H9 (cell line): ENCODE measurements around the gene ALMS1. TPM values are rescaled to one million over a fixed set of nuclear protein-coding genes. Genes with fewer than 3 reads are reported as not detected.

Source experiments
- DNase-seq: peaks from one replicate; pipeline ENCODE4 v3.0.0-alpha.2; 2017
- H2AFZ ChIP-seq: one replicate; pipeline ENCODE4 v1.6.1; 2013; ENCODE audit warnings: mild to moderate bottlenecking, low read length, control low read depth, moderate library complexity
- H2AK5ac ChIP-seq: 2 replicates; pipeline ENCODE4 v1.6.1; 2013; ENCODE audit warnings: low read length, control low read depth, mixed read lengths; ENCODE audit not compliant: insufficient read length
- H2BK120ac ChIP-seq: one replicate; pipeline ENCODE4 v1.6.1; 2013; ENCODE audit warnings: low read depth, mild to moderate bottlenecking, low read length, control low read depth, inconsistent platforms; ENCODE audit not compliant: poor library complexity, severe bottlenecking
- H2BK12ac ChIP-seq: 2 replicates; pipeline ENCODE4 v1.6.1; 2013; ENCODE audit warnings: low read length, control low read depth, mixed read lengths, low read depth; ENCODE audit not compliant: insufficient read length
- H2BK15ac ChIP-seq: 2 replicates; pipeline ENCODE4 v1.6.1; 2013; ENCODE audit warnings: low read depth, low read length, control low read depth
- H2BK20ac ChIP-seq: one replicate; pipeline ENCODE4 v1.6.1; 2013; ENCODE audit warnings: low read depth, mild to moderate bottlenecking, low read length, control low read depth, inconsistent platforms; ENCODE audit not compliant: poor library complexity, severe bottlenecking
- H2BK5ac ChIP-seq: 2 replicates; pipeline ENCODE4 v1.6.1; 2013; ENCODE audit warnings: low read length, control low read depth, mixed read lengths; ENCODE audit not compliant: insufficient read length
- H3K14ac ChIP-seq: 2 replicates; pipeline ENCODE4 v1.6.1; 2013; ENCODE audit warnings: low read length, control low read depth; ENCODE audit not compliant: insufficient read depth
- H3K18ac ChIP-seq: 2 replicates; pipeline ENCODE4 v1.6.1; 2013; ENCODE audit warnings: low read depth, mild to moderate bottlenecking, mixed read lengths, low read length, control low read depth; ENCODE audit not compliant: insufficient read length
- H3K23ac ChIP-seq: 2 replicates; pipeline ENCODE4 v1.6.1; 2013; ENCODE audit warnings: low read length, control low read depth, mixed read lengths, low read depth; ENCODE audit not compliant: insufficient read length
- H3K23me2 ChIP-seq: 2 replicates; pipeline ENCODE4 v1.6.1; 2013; ENCODE audit warnings: low read depth, mild to moderate bottlenecking, mixed read lengths, low read length, control low read depth; ENCODE audit not compliant: insufficient read length, poor library complexity, severe bottlenecking
- H3K27ac ChIP-seq: 2 replicates; pipeline ENCODE4 v1.5.1; 2013; ENCODE audit warnings: low read length, control low read depth, mixed read lengths, low read depth; ENCODE audit not compliant: insufficient read length
- H3K27me3 ChIP-seq: 2 replicates; pipeline ENCODE4 v1.6.1; 2013; ENCODE audit warnings: low read length, control low read depth, inconsistent platforms; ENCODE audit not compliant: insufficient read depth
- H3K4ac ChIP-seq: 2 replicates; pipeline ENCODE4 v1.6.1; 2013; ENCODE audit warnings: low read depth, mild to moderate bottlenecking, control low read depth, inconsistent platforms, low read length, moderate library complexity
- H3K4me1 ChIP-seq: 2 replicates; pipeline ENCODE4 v1.6.1; 2013; ENCODE audit warnings: low read length, control low read depth, inconsistent platforms; ENCODE audit not compliant: insufficient read depth
- H3K4me2 ChIP-seq: 2 replicates; pipeline ENCODE4 v1.6.1; 2013; ENCODE audit warnings: low read length, control low read depth, mixed read lengths; ENCODE audit not compliant: insufficient read length, insufficient read depth
- H3K56ac ChIP-seq: 2 replicates; pipeline ENCODE4 v1.6.1; 2013; ENCODE audit warnings: low read depth, mild to moderate bottlenecking, mixed read lengths, low read length, control low read depth; ENCODE audit not compliant: insufficient read length
- H3K79me1 ChIP-seq: 2 replicates; pipeline ENCODE4 v1.6.1; 2013; ENCODE audit warnings: low read depth, mild to moderate bottlenecking, moderate library complexity, low read length, control low read depth, inconsistent platforms; ENCODE audit not compliant: insufficient read depth, poor library complexity, severe bottlenecking
- H3K79me2 ChIP-seq: 2 replicates; pipeline ENCODE4 v1.6.1; 2013; ENCODE audit warnings: low read length, control low read depth, inconsistent platforms; ENCODE audit not compliant: insufficient read depth
- H3K9ac ChIP-seq: 2 replicates; pipeline ENCODE4 v1.6.1; 2013; ENCODE audit warnings: low read length, control low read depth, mixed read lengths; ENCODE audit not compliant: insufficient read length; ENCODE audit errors: extremely low read depth
- H3K9me3 ChIP-seq: one replicate; pipeline ENCODE4 v1.6.1; 2013; ENCODE audit warnings: low read depth, low read length, inconsistent platforms; ENCODE audit not compliant: control insufficient read depth
- H3T11ph ChIP-seq: one replicate; pipeline ENCODE4 v1.6.1; 2013; ENCODE audit warnings: mild to moderate bottlenecking, low read length, control low read depth, inconsistent platforms
- H4K20me1 ChIP-seq: one replicate; pipeline ENCODE4 v1.6.1; 2013; ENCODE audit not compliant: control insufficient read depth, insufficient read length, insufficient read depth
- H4K5ac ChIP-seq: 2 replicates; pipeline ENCODE4 v1.6.1; 2013; ENCODE audit warnings: low read depth, mild to moderate bottlenecking, mixed read lengths, low read length, control low read depth; ENCODE audit not compliant: insufficient read length
- H4K8ac ChIP-seq: replicated peaks from 2 replicates; pipeline ENCODE4 v1.6.1; 2013; ENCODE audit warnings: low read length, control low read depth, mixed read lengths, low read depth; ENCODE audit not compliant: insufficient read length
- H4K91ac ChIP-seq: 2 replicates; pipeline ENCODE4 v1.6.1; 2013; ENCODE audit warnings: low read depth, mild to moderate bottlenecking, moderate library complexity, mixed read lengths, low read length, control low read depth; ENCODE audit not compliant: insufficient read length
- H3K27ac Mint-ChIP-seq, 3 experiments: 2 replicates in 2 of 3; 3 replicates in 1 of 3; pipeline ENCODE4 v1.8.0; 2020 to 2021; ENCODE audit warnings: mixed read lengths in 3 of 3, mild to moderate bottlenecking in 1 of 3, moderate library complexity in 1 of 3
- H3K27me3 Mint-ChIP-seq: 2 replicates; pipeline ENCODE4 v1.8.0; 2021; ENCODE audit warnings: low read depth, mild to moderate bottlenecking, moderate library complexity, mixed read lengths
- H3K36me3 Mint-ChIP-seq, 3 experiments: 2 replicates in 2 of 3; 3 replicates in 1 of 3; pipeline ENCODE4 v1.8.0; 2020 to 2021; ENCODE audit warnings: low read depth in 3 of 3, mixed read lengths in 3 of 3; ENCODE audit not compliant: insufficient read depth in 1 of 3
- H3K4me1 Mint-ChIP-seq, 2 experiments: 2 replicates each; pipeline ENCODE4 v1.8.0; 2020; ENCODE audit warnings: mixed read lengths in 2 of 2
- H3K4me3 Mint-ChIP-seq, 2 experiments: 2 replicates in 1 of 2; 3 replicates in 1 of 2; pipeline ENCODE4 v1.8.0; 2020 to 2021; ENCODE audit warnings: mild to moderate bottlenecking in 2 of 2, mixed read lengths in 2 of 2, moderate library complexity in 1 of 2
- H3K9me3 Mint-ChIP-seq, 2 experiments: 2 replicates in 1 of 2; 3 replicates in 1 of 2; pipeline ENCODE4 v1.8.0; 2020; ENCODE audit warnings: mild to moderate bottlenecking in 2 of 2, mixed read lengths in 2 of 2, moderate library complexity in 1 of 2
- CTCF ChIP-seq: fragments of 200-600 bp; sonication (generic); conservative IDR thresholded peaks from 3 replicates; pipeline ENCODE4 v1.8.0; 2021; ENCODE audit warnings: antibody characterized with exemption, mild to moderate bottlenecking
- WGBS: extraction: QIAGEN DNeasy Blood & Tissue Kit; methylation state at CpG from one replicate; pipeline ENCODE4 v1.1.7; 2013; ENCODE audit warnings: missing lambda C conversion rate, low lambda C conversion rate, mixed read lengths; ENCODE audit not compliant: insufficient read length; ENCODE audit errors: extremely low coverage; 5-methylcytosine and 5-hydroxymethylcytosine counted together
- total RNA-seq: library from RNA; stranded (reverse); gene quantifications from 2 replicates; pipeline ENCODE4 v1.2.1, GENCODE V29; 2021

The ALMS1 gene
- total RNA-seq, 1 experiment from 2014 or later = 36.2 TPM

- Histone ChIP-seq H2BK120ac (no peak overlapping the region), H2AK5ac (no peak overlapping the region), H3K4ac (no peak overlapping the region), H3K56ac (no peak overlapping the region), H3K4me1 (no peaks in the 10 kb centered on the region), H3K23me2 (no peaks in the 10 kb centered on the region), H3K79me1 (no peaks in the 10 kb centered on the region), H4K91ac (no peak overlapping the region), H3K23ac (no peak overlapping the region), H2AFZ (no peak overlapping the region), H2BK15ac (no peak overlapping the region), H3K18ac (no peak overlapping the region), H3K79me2 (no peaks in the 10 kb centered on the region), H3K4me2 (no peak overlapping the region), H4K20me1 (peaks cover 2% of the 10 kb centered on the region), H2BK12ac (no peak overlapping the region), H3K27me3 (no peaks in the 10 kb centered on the region), H2BK5ac (no peak overlapping the region), H3T11ph (no peak overlapping the region), H3K27ac (no peak overlapping the region), H4K8ac (no peak overlapping the region), H4K5ac (no peak overlapping the region), H3K9ac (no peak overlapping the region), H3K14ac (no peak overlapping the region), H3K9me3 (no peaks in the 10 kb centered on the region), H2BK20ac (no peak overlapping the region)
- no peak overlapping the region for H3K27ac Mint-ChIP-seq
- DNase-seq = no peak
- no peaks in the 10 kb centered on the region for H3K4me1 Mint-ChIP-seq
- no peak overlapping the region for H3K4me3 Mint-ChIP-seq
- H3K9me3 Mint-ChIP-seq = no peaks in the 10 kb centered on the region
- TF ChIP-seq CTCF = no peak
- H3K36me3 Mint-ChIP-seq = peaks cover 23 to 63% (median 47%) of the 10 kb centered on the region in 3 experiments; a peak in 6 of 7 replicates
- no CpG with 5 or more reads among the region's 3 CpGs for WGBS
- no peaks in the 10 kb centered on the region; the same call in 1 of the 2 replicates for H3K27me3 Mint-ChIP-seq
Observed at GRCh38 chr2:73448856-73449255, 63.2 kb downstream of the ALMS1 start.
